Kidney (tissue), 14 donors: ENCODE data around the gene CD244. TPM values are rescaled to one million over a fixed set of nuclear protein-coding genes. Genes with fewer than 3 reads are reported as not detected.

ENCODE experiments used
- DNase-seq, 5 donors: peaks; one replicate each; pipeline ENCODE4 v3.0.0-alpha.2; 2013 to 2020
- FAIRE-seq: peaks from 2 replicates; lab custom pipeline; 2012; peaks lifted over from hg19 to GRCh38; lab: Jason Lieb, UNC
- H3K27ac ChIP-seq, 2 donors: one replicate each; pipeline ENCODE4 v1.7.0; 2013; ENCODE audit warnings: low read depth in 2 of 2, low read length in 2 of 2, inconsistent platforms in 1 of 2
- H3K27me3 ChIP-seq: one replicate; pipeline ENCODE4 v1.7.1; 2013; ENCODE audit warnings: low read length, inconsistent platforms; ENCODE audit not compliant: control insufficient read depth, insufficient read depth
- H3K36me3 ChIP-seq, 3 donors: one replicate each; pipeline versions ENCODE4 v1.7.0 to v1.7.1; 2013; ENCODE audit warnings: low read length in 3 of 3, control low read depth in 1 of 3, inconsistent platforms in 1 of 3; ENCODE audit not compliant: insufficient read depth in 3 of 3, control insufficient read depth in 2 of 3
- H3K4me1 ChIP-seq, 3 donors: one replicate each; pipeline versions ENCODE4 v1.7.0 to v1.7.1; 2013; ENCODE audit warnings: low read length in 3 of 3, inconsistent platforms in 1 of 3, low read depth in 1 of 3; ENCODE audit not compliant: control insufficient read depth in 2 of 3, insufficient read depth in 2 of 3
- H3K4me3 ChIP-seq, 3 donors: one replicate each; pipeline versions ENCODE4 v1.7.0 to v1.8.1; 2013; ENCODE audit warnings: low read length in 3 of 3, control low read depth in 1 of 3, inconsistent platforms in 1 of 3
- H3K9ac ChIP-seq, 3 donors: one replicate each; pipeline versions ENCODE4 v1.7.0 to v1.7.1; 2013; ENCODE audit warnings: low read length in 3 of 3, control low read depth in 1 of 3, inconsistent platforms in 1 of 3
- H3K9me3 ChIP-seq, 3 donors: one replicate each; pipeline versions ENCODE4 v1.7.0 to v1.7.1; 2013; ENCODE audit warnings: low read length in 3 of 3, control low read depth in 1 of 3, inconsistent platforms in 1 of 3; ENCODE audit not compliant: control insufficient read depth in 2 of 3, insufficient read depth in 1 of 3
- intact Hi-C: fragments of 100-400 bp; cut with DNase I; formaldehyde crosslinking; loops from one replicate; pipeline ENCODE4 v1.11.1; 2022
- polyA plus RNA-seq: library from polyadenylated mRNA; stranded (reverse); fragments of 350-450 nt; fragmentation: Illumina TruSeq; extraction: RNeasy Lipid Tissue Mini Kit (QIAGEN cat#74804); gene quantifications from one replicate; pipeline ENCODE4 v1.2.3, GENCODE V29; 2014; ENCODE audit warnings: low read depth, low replicate concordance; ENCODE audit not compliant: insufficient read depth
- total RNA-seq: library from RNA; stranded (reverse); fragmentation: NEBNext Ultra II Directional; extraction: Animal tissue kit (Norgen Biotek cat#: 25700); gene quantifications from one replicate; pipeline ENCODE4 v1.2.1, GENCODE V29; 2021
- TF ChIP-seq, protein P1 (sequence below): IDR thresholded peaks from 3 replicates; pipeline ENCODE4 v1.5.1; 2012; ENCODE audit warnings: mild to moderate bottlenecking, moderate library complexity, borderline replicate concordance; ENCODE audit not compliant: insufficient read depth; ENCODE audit errors: extremely low read depth
- donor health status: control.
- donor health status: control.
- donor health status: control.
- donor health status: control.
- donor health status: control.
- donor health status: DM: yes; HTN: yes; CAD: no.
- donor health status: Normal renal cell carcinoma (clear cell type).

The CD244 gene
- total and polyA plus RNA-seq, 2 donors from 2014 or later: 0.15 to 1.8 TPM

DNA sequence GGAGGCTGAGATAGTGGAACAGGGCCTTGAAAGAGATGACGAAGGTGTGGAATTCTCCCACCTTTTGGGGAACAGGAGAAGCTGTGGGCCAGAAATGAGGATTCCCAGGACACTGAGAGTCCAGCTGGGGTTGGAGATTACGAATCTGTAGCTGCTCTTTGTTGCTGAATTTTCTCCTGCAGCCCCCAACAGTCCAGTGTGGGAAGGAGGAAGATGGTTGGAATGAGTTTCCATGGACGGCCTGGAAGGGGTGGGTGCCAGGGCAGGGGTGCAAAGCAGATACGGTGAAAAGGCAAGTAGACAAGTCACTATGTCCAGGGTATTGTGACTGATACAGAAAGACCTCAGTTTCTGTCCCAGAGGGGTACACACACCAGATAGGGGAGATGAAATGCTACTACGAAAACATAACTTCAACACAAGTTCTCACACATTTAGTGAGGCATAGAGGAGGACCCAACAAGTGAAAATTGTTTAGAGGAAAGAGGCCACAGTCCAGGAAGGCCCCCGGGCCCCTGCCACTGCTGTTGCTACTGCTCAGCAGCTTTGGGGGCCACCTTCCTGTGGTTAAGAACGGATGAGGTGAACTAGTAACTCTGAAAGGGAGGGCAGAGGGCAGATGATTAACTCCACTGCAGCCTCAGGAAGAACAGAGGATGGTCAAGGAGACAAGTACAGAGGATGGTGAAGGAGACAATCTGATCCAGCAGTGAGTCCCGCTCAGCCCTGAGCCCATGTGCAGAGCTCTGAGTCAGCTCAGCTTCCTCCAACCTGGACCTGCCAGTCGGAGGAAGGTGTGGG is 7.3 kb downstream of the CD244 start:
- H3K27ac ChIP-seq: no peak overlapping the region
- H3K27me3 ChIP-seq: no peaks in the 10 kb centered on the region
- H3K36me3 ChIP-seq: no peaks in the 10 kb centered on the region
- FAIRE-seq (no peak), DNase-seq (no peak)
- intact Hi-C loops: no loop called here
- H3K9me3 ChIP-seq: no peaks in the 10 kb centered on the region
- H3K4me1 ChIP-seq: no peaks in the 10 kb centered on the region
- TF ChIP-seq, protein P1, sequence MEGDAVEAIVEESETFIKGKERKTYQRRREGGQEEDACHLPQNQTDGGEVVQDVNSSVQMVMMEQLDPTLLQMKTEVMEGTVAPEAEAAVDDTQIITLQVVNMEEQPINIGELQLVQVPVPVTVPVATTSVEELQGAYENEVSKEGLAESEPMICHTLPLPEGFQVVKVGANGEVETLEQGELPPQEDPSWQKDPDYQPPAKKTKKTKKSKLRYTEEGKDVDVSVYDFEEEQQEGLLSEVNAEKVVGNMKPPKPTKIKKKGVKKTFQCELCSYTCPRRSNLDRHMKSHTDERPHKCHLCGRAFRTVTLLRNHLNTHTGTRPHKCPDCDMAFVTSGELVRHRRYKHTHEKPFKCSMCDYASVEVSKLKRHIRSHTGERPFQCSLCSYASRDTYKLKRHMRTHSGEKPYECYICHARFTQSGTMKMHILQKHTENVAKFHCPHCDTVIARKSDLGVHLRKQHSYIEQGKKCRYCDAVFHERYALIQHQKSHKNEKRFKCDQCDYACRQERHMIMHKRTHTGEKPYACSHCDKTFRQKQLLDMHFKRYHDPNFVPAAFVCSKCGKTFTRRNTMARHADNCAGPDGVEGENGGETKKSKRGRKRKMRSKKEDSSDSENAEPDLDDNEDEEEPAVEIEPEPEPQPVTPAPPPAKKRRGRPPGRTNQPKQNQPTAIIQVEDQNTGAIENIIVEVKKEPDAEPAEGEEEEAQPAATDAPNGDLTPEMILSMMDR: no peak
- no peak overlapping the region for H3K9ac ChIP-seq
- H3K4me3 ChIP-seq: no peak overlapping the region

DNA sequence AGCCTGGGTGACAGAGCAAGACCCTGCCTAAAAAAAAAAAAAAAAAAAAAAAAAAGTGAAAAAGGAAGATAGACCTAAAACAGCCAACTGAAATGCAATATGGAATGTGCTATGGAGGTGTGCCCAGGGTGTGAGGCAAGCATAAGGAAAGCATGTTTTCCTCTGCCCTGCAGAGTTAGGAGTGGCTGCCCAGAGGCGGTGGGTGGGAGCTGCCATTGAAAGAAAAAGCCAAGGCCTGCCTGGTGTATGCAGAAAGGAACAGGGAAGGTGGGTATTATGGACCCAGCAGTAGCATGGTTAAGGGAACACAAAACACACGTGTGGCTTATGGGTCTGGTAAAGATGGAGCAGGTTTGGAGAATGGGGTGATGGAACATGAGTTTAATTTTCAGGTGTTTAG is 8.9 kb downstream of the CD244 start:
- Histone ChIP-seq H3K4me3 (no peak overlapping the region), H3K27ac (no peak overlapping the region), H3K27me3 (no peaks in the 10 kb centered on the region), H3K9me3 (no peaks in the 10 kb centered on the region), H3K9ac (no peak overlapping the region), H3K4me1 (no peaks in the 10 kb centered on the region), H3K36me3 (no peaks in the 10 kb centered on the region)
- DNase-seq (no peak), FAIRE-seq (no peak)
- TF ChIP-seq, protein P1: no peak
- intact Hi-C loops: no loop called here

DNA sequence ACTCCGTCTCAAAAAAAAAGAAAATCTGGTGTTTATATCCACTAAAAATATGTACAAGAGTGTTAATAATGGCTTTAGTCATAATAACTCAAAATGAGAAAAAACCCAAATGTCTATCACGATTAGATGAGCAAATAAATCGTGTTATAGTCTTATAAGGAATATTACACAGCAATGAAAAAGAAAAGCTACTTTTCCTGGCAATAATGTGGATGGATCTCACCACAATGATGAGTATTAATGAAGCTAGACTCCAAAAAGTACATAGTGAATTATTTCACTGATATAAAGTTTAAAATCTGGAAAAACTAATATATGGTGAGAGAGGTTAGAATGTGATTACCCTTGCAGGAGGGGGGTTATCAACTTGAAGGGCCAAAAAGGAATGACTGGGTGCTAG is 9.7 kb downstream of the CD244 start:
- Histone ChIP-seq H3K4me3 (no peak overlapping the region), H3K27me3 (no peaks in the 10 kb centered on the region), H3K9ac (no peak overlapping the region), H3K27ac (no peak overlapping the region), H3K36me3 (no peaks in the 10 kb centered on the region), H3K9me3 (no peaks in the 10 kb centered on the region), H3K4me1 (no peaks in the 10 kb centered on the region)
- TF ChIP-seq, protein P1: no peak
- intact Hi-C loops: no loop called here
- FAIRE-seq: no peak
- DNase-seq: no peak
